GM12878 (cell line): ENCODE data around the gene EYS. TPM values are rescaled to one million over a fixed set of nuclear protein-coding genes. Genes with fewer than 3 reads are reported as not detected.

ENCODE experiments used
- BCL11A ChIP-seq: IDR thresholded peaks from 2 replicates; pipeline ENCODE4 v1.6.1; 2011; ENCODE audit warnings: low read depth, low read length
- BHLHE40 ChIP-seq, 2 experiments: fragments of 450-650 bp in 1 of 2; IDR thresholded peaks; 2 replicates each; pipeline ENCODE4 v1.6.1; 2011 to 2017; ENCODE audit warnings: low read depth in 2 of 2, borderline replicate concordance in 1 of 2, improper control_type of control experiment in 1 of 2, low read length in 1 of 2, mild to moderate bottlenecking in 1 of 2
- BRCA1 ChIP-seq: IDR thresholded peaks from 2 replicates; pipeline ENCODE4 v1.6.1; 2011; ENCODE audit warnings: low read depth, low read length, improper control_type of control experiment
- CTCF ChIP-seq, 3 experiments: IDR thresholded peaks in 2 of 3; conservative IDR thresholded peaks in 1 of 3; 2 replicates each; pipeline ENCODE4 v1.5.1; 2011; ENCODE audit warnings: low read depth in 3 of 3, low read length in 3 of 3, mild to moderate bottlenecking in 3 of 3, control low read depth in 2 of 3, moderate library complexity in 2 of 3, inconsistent platforms in 1 of 3, mixed read lengths in 1 of 3; ENCODE audit not compliant: control insufficient read depth in 2 of 3, insufficient read depth in 1 of 3; ENCODE audit errors: extremely low read depth in 1 of 3
- EZH2 ChIP-seq: IDR thresholded peaks from 2 replicates; pipeline ENCODE4 v1.6.1; 2012; ENCODE audit warnings: low read depth, mild to moderate bottlenecking, control low read depth, inconsistent platforms, low read length, borderline replicate concordance; ENCODE audit not compliant: control insufficient read depth
- MYB ChIP-seq: fragments of 150-350 bp; IDR thresholded peaks from 2 replicates; pipeline ENCODE4 v1.6.1; 2014; ENCODE audit warnings: mild to moderate bottlenecking, low read depth, low read length, borderline replicate concordance
- polyA plus RNA-seq, 11 experiments: library from polyadenylated mRNA; depleted of rRNA in 4 of 11; unstranded in 6 of 11; stranded (reverse) in 5 of 11; fragments of >200 nt; fragmentation: Nextera tagmentation in 4 of 11; fragmentation: Illumina TruSeq in 1 of 11; extraction: Ambion mirVana in 4 of 11; extraction: Trizol in 1 of 11; gene quantifications; 1 replicate in 1 of 11; 2 replicates in 10 of 11; pipeline versions ENCODE4 v1.2.1 to v1.2.3, GENCODE V29; 2011 to 2016; ENCODE audit warnings: inconsistent platforms in 2 of 11, missing spikeins in 2 of 11, low read depth in 1 of 11
- total RNA-seq, 4 experiments: library from RNA; depleted of rRNA in 3 of 4; stranded (reverse); fragments of >200 nt in 3 of 4; fragmentation: Illumina TruSeq in 1 of 4; extraction: Trizol in 1 of 4; gene quantifications; 2 replicates each; pipeline versions ENCODE4 v1.2.1 to v1.2.3, GENCODE V29; 2013 to 2021
- TF ChIP-seq, protein P1 (sequence below): fragments of 450-650 bp; formaldehyde crosslinking; IDR thresholded peaks from 2 replicates; pipeline ENCODE4 v1.4.0; 2020; ENCODE audit warnings: mild to moderate bottlenecking, moderate library complexity
- TF ChIP-seq, protein P2 (sequence below): IDR thresholded peaks from 2 replicates; pipeline ENCODE4 v1.6.1; 2012; ENCODE audit warnings: low read length, inconsistent platforms

The EYS gene
- total and polyA plus RNA-seq, 10 of the 15 experiments (the other 5 are each of a cell fraction or from before 2014, with no cell fraction given): under 0.01 to 0.14 (median 0.02) TPM; not detected in 1

DNA sequence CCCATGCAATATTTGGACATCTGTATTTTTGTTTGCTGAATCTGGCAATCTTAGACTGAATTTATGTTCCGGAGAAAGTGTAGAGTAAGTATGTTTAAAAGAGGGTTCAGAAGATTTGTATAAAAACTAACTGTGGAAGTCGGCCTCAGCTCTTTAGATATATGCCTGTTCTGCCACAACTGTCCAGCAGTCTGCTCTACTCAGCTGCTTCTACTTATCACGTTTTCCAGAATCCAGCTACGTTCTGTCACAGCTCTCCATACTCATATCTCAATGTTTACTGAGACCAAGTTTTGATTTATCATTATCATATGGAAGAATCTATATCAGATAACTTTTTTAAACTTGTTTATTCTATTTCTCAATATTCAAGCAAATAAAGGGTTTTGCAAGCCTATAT, 721.3 kb downstream of the EYS start (continued):
- TF ChIP-seq, protein P1, sequence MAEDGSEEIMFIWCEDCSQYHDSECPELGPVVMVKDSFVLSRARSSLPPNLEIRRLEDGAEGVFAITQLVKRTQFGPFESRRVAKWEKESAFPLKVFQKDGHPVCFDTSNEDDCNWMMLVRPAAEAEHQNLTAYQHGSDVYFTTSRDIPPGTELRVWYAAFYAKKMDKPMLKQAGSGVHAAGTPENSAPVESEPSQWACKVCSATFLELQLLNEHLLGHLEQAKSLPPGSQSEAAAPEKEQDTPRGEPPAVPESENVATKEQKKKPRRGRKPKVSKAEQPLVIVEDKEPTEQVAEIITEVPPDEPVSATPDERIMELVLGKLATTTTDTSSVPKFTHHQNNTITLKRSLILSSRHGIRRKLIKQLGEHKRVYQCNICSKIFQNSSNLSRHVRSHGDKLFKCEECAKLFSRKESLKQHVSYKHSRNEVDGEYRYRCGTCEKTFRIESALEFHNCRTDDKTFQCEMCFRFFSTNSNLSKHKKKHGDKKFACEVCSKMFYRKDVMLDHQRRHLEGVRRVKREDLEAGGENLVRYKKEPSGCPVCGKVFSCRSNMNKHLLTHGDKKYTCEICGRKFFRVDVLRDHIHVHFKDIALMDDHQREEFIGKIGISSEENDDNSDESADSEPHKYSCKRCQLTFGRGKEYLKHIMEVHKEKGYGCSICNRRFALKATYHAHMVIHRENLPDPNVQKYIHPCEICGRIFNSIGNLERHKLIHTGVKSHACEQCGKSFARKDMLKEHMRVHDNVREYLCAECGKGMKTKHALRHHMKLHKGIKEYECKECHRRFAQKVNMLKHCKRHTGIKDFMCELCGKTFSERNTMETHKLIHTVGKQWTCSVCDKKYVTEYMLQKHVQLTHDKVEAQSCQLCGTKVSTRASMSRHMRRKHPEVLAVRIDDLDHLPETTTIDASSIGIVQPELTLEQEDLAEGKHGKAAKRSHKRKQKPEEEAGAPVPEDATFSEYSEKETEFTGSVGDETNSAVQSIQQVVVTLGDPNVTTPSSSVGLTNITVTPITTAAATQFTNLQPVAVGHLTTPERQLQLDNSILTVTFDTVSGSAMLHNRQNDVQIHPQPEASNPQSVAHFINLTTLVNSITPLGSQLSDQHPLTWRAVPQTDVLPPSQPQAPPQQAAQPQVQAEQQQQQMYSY (CRISPR knock-in tag): no peak
- TF ChIP-seq BCL11A (no peak), MYB (no peak), BHLHE40 (IDR thresholded peaks at IDR 0.05; ENCODE audit: borderline replicate concordance in 1 of 2, low read depth in 2 of 2, low read length in 1 of 2) (no peak), EZH2 (no peak), CTCF (IDR thresholded peaks at IDR 0.05 in 2 of 3, conservative IDR thresholded peaks at IDR 0.05 in 1 of 3; ENCODE audit: control insufficient read depth in 2 of 3, extremely low read depth in 1 of 3, insufficient read depth in 1 of 3, low read depth in 3 of 3, low read length in 3 of 3) (no peak), BRCA1 (no peak)
- TF ChIP-seq, protein P2, sequence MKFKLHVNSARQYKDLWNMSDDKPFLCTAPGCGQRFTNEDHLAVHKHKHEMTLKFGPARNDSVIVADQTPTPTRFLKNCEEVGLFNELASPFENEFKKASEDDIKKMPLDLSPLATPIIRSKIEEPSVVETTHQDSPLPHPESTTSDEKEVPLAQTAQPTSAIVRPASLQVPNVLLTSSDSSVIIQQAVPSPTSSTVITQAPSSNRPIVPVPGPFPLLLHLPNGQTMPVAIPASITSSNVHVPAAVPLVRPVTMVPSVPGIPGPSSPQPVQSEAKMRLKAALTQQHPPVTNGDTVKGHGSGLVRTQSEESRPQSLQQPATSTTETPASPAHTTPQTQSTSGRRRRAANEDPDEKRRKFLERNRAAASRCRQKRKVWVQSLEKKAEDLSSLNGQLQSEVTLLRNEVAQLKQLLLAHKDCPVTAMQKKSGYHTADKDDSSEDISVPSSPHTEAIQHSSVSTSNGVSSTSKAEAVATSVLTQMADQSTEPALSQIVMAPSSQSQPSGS: no peak
